K562 (cell line): ENCODE measurements around the gene SVEP1. TPM values are rescaled to one million over a fixed set of nuclear protein-coding genes. Genes with fewer than 3 reads are reported as not detected.

ENCODE experiments used
- NFE2 ChIP-seq: IDR thresholded peaks from 2 replicates; pipeline ENCODE4 v1.6.1; 2014; ENCODE audit warnings: antibody characterized with exemption, low read depth
- ZBTB40 ChIP-seq, 2 experiments: fragments of 450-650 bp in 1 of 2; sonication (generic) in 1 of 2; formaldehyde crosslinking in 1 of 2; IDR thresholded peaks; 2 replicates each; pipeline versions ENCODE4 v1.7.1 to v1.9.0; 2016 to 2022; ENCODE audit warnings: inconsistent platforms in 1 of 2, mild to moderate bottlenecking in 1 of 2, missing genetic modification reagents in 1 of 2
- polyA plus RNA-seq, 8 experiments: library from polyadenylated mRNA; depleted of rRNA in 4 of 8; stranded (reverse) in 5 of 8; unstranded in 3 of 8; fragments of >200 nt; fragmentation: Nextera tagmentation in 2 of 8; fragmentation: Illumina TruSeq in 1 of 8; extraction: Ambion mirVana in 2 of 8; extraction: Trizol in 1 of 8; gene quantifications; 2 replicates each; pipeline versions ENCODE4 v1.2.1 to v1.2.3, GENCODE V29; 2011 to 2014; ENCODE audit warnings: inconsistent platforms in 1 of 8, missing spikeins in 1 of 8
- total RNA-seq, 7 experiments: library from RNA; depleted of rRNA in 6 of 7; stranded (reverse); fragments of >200 nt in 6 of 7; fragmentation: Illumina TruSeq in 2 of 7; extraction: Trizol in 2 of 7; gene quantifications; 2 replicates each; pipeline versions ENCODE4 v1.2.1 to v1.2.3, GENCODE V29; 2011 to 2021; ENCODE audit warnings: low replicate concordance in 1 of 7

Gene SVEP1
- total and polyA plus RNA-seq, 9 of the 15 experiments (the other 6 are each of a cell fraction or from before 2014, with no cell fraction given), result 0.20 to 0.84 (median 0.43) TPM

- TF ChIP-seq ZBTB40 (IDR thresholded peaks at IDR 0.05) (no peak), ZBTB40 (CRISPR knock-in tag; IDR thresholded peaks at IDR 0.05) (no peak), NFE2 (peak; percentile 65)
Observed at GRCh38 chr9:110371411-110372007, 208.0 kb downstream of the SVEP1 start (continued).
